ENCODE data around the gene HBEGF. TPM values are rescaled to one million over a fixed set of nuclear protein-coding genes. Genes with fewer than 3 reads are reported as not detected.
A peak's percentile ranks its signal among the peaks of the same experiment; 100 is the strongest.

HBEGF gene
- polyA plus RNA-seq, 1 donor, result 4.7 TPM

DNA sequence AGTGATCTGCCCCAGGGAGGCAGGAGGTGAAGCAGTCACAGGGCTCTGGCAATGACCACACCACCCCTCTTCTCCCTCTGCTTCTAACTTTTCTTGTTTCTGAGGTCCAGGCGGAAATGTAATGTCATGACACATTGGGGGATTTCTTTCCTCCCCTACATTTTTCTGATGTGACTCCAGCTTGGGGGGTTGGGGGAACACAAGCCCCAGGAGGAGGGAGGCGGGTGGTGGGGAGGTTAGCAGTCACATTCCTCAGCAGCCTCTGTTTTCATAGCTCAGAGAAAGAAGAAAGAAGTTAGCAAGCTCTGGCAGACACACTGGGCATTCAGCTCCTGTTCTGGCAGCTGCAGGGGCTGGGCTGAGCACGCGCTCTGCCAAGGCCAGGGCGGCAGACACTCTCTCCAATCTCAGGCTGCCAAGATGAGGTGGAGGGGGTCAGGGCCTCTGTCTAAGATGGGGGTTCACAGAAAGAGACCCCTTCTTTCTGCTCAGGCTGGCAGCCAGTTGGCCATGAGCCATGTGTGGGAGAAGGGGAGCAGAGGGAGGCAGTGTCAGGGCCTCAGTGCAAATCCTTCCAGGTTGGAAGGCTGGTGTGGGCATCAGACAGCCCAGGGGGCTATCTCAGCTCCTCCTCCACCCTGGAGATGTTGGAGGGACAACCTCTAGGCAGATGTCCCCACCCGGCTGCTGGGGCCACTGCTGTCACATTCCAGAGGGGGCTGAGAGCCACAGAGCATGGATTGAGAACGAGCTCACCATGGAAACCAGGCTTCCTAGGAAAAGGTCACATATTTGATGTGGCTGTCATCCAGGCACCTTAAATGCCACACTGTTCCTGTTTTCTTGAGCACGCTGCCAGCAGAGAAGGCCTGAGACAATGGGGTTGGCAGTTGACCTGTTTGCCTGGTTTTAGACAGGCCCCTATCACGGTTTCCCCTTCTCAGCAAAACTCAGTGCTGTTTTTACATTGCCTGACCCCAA lies 23.4 kb downstream of the HBEGF start:
- no CpG with 5 or more reads among the region's 9 CpGs for WGBS (ENCODE audit: insufficient coverage, low lambda C conversion rate)

DNA sequence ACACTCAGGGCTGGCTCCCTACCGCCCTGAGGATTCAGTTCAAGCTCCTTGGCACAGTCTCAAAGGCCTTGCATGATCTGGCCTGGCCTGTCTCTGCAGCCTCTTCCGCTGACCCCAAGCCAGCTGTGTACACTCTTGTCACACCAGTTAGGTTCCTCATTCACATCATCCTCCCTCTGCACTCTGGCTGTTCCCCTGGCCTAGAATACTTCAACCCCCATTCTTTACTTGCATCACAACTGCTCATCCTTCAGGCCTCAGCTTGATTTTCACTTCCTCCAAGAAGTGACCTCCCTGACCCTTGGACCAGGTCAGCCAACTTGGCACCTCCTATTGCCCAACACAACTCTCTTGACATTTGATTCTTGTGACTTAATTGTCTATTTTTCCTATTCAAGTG lies 24.6 kb downstream of the HBEGF start:
- no CpG with 5 or more reads among the region's 2 CpGs for WGBS (ENCODE audit: insufficient coverage, low lambda C conversion rate)
- DNase-seq, result peak in 1 of 2 donors; percentile 18
- H3K4me1 ChIP-seq (ENCODE audit: control insufficient read depth, insufficient read depth, low read length), result no peaks in the 10 kb centered on the region
- no peak overlapping the region for H3K27ac ChIP-seq (ENCODE audit: low read length)
- no peaks in the 10 kb centered on the region for H3K9me3 ChIP-seq (ENCODE audit: control insufficient read depth, low read depth, low read length)
- no peaks in the 10 kb centered on the region for H3K36me3 ChIP-seq (ENCODE audit: control insufficient read depth, insufficient read depth, low read length)
- H3K27me3 ChIP-seq (ENCODE audit: control insufficient read depth, insufficient read depth, low read length), result no peaks in the 10 kb centered on the region
- H3K4me3 ChIP-seq (ENCODE audit: low read length), result no peak overlapping the region

More for the DNA sequence above, 23.4 kb downstream of the HBEGF start:
- no peak overlapping the region for H3K4me3 ChIP-seq (ENCODE audit: low read length)
- H3K9me3 ChIP-seq (ENCODE audit: control insufficient read depth, low read depth, low read length), result no peaks in the 10 kb centered on the region
- H3K27ac ChIP-seq (ENCODE audit: low read length), result no peak overlapping the region
- no peaks in the 10 kb centered on the region for H3K4me1 ChIP-seq (ENCODE audit: control insufficient read depth, insufficient read depth, low read length)
- no peak for DNase-seq
- no peaks in the 10 kb centered on the region for H3K27me3 ChIP-seq (ENCODE audit: control insufficient read depth, insufficient read depth, low read length)
- H3K36me3 ChIP-seq (ENCODE audit: control insufficient read depth, insufficient read depth, low read length), result no peaks in the 10 kb centered on the region

DNA sequence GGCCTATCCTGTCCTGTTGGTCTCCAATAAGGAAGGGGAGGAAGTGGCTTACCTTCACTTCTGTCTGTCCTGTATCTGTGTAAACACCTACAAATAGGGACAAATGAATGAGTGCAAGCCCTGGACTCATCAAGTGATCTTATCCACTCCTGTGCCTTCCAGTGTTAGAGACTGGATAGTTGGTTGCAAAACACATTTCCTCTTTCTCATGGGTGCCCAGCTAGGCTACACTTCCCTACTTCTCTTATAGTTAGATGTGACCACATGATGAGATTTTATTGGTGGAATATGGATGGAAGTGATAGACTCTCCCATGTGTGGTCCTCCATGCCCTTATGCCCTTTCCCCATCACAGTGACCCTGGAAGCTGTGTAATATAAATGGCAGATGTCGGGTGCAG lies 26.6 kb downstream of the HBEGF start:
- Histone ChIP-seq H3K27me3 (ENCODE audit: control insufficient read depth, insufficient read depth, low read length) (no peaks in the 10 kb centered on the region), H3K4me3 (ENCODE audit: low read length) (no peak overlapping the region), H3K4me1 (ENCODE audit: control insufficient read depth, insufficient read depth, low read length) (no peaks in the 10 kb centered on the region), H3K36me3 (ENCODE audit: control insufficient read depth, insufficient read depth, low read length) (no peaks in the 10 kb centered on the region), H3K27ac (ENCODE audit: low read length) (no peak overlapping the region), H3K9me3 (ENCODE audit: control insufficient read depth, low read depth, low read length) (no peaks in the 10 kb centered on the region)
- no CpG with 5 or more reads among the region's 1 CpG for WGBS (ENCODE audit: insufficient coverage, low lambda C conversion rate)
- no peak for DNase-seq

DNA sequence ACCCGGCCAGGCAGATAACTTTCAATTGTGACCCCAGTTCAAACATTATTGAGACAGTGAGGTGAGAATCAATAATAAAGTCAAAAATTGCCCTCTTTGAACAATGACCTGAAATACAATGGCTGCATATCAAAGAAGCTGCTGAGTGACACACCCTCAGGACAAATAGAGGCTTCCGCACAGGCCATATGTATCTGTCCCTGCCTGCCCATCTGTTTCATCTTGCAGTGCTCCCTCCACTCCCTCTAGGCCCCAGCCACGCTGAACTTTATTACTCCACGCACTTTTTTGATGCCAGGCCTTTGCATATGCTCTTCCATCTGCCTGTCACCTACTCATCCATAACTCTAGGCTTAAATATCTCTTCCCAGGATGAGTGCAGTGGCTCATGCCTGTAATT lies 27.6 kb downstream of the HBEGF start:
- Histone ChIP-seq H3K9me3 (ENCODE audit: control insufficient read depth, low read depth, low read length) (no peaks in the 10 kb centered on the region), H3K27ac (ENCODE audit: low read length) (no peak overlapping the region), H3K4me3 (ENCODE audit: low read length) (no peak overlapping the region), H3K27me3 (ENCODE audit: control insufficient read depth, insufficient read depth, low read length) (no peaks in the 10 kb centered on the region), H3K4me1 (ENCODE audit: control insufficient read depth, insufficient read depth, low read length) (no peaks in the 10 kb centered on the region), H3K36me3 (ENCODE audit: control insufficient read depth, insufficient read depth, low read length) (no peaks in the 10 kb centered on the region)
- WGBS (ENCODE audit: insufficient coverage, low lambda C conversion rate), result 60% methylated on average over 1 of the region's 4 CpGs
- DNase-seq, result peak in 1 of 2 donors; percentile 32

DNA sequence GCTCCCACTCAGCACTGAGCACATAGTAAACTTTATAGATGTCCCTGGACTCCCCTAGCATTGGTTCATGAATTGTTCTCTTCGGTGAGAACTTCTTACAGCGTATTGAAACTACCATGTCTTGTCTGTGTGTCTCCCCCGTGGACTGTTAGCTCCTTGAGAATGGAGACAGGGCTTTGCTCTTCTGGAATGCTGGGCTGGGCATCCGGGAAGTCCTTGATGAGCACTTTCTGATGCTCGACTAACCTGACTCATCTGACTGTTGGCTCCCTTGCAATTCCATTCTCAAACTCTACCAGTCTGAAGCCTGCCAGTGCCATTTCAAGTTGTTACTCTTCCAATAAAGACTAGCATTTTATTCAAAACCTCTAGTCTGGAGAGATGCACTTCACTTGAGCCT lies 28.5 kb downstream of the HBEGF start:
- no peaks in the 10 kb centered on the region for H3K27me3 ChIP-seq (ENCODE audit: control insufficient read depth, insufficient read depth, low read length)
- H3K4me3 ChIP-seq (ENCODE audit: low read length), result no peak overlapping the region
- WGBS (ENCODE audit: insufficient coverage, low lambda C conversion rate), result 100% methylated on average over 1 of the region's 5 CpGs
- no peaks in the 10 kb centered on the region for H3K4me1 ChIP-seq (ENCODE audit: control insufficient read depth, insufficient read depth, low read length)
- no peak for DNase-seq
- no peaks in the 10 kb centered on the region for H3K9me3 ChIP-seq (ENCODE audit: control insufficient read depth, low read depth, low read length)
- no peaks in the 10 kb centered on the region for H3K36me3 ChIP-seq (ENCODE audit: control insufficient read depth, insufficient read depth, low read length)
- H3K27ac ChIP-seq (ENCODE audit: low read length), result no peak overlapping the region

DNA sequence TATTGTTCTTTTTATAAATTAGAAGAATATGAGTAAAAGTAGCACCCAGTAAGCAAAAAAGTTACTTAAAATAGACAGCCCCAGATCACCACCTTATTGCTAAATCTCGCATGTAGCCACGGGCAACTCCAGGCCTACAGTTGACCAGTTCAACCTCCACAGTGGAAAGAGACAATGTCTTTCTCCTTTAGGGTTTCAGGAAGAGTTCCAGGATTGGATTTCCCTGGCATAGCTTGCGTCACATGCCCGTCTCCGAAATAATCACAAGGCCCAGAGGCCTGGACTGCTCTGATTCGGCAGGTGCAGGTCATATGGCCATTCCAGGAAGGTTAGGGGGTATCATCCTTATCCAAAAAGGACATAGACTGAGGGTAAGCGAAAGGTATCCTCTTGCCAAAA lies 33.6 kb downstream of the HBEGF start:
- 100% methylated on average over 1 of the region's 7 CpGs for WGBS (ENCODE audit: insufficient coverage, low lambda C conversion rate)
- DNase-seq, result no peak
- no peaks in the 10 kb centered on the region for H3K9me3 ChIP-seq (ENCODE audit: control insufficient read depth, low read depth, low read length)
- H3K4me3 ChIP-seq (ENCODE audit: low read length), result no peak overlapping the region
- no peaks in the 10 kb centered on the region for H3K27me3 ChIP-seq (ENCODE audit: control insufficient read depth, insufficient read depth, low read length)
- H3K36me3 ChIP-seq (ENCODE audit: control insufficient read depth, insufficient read depth, low read length), result no peaks in the 10 kb centered on the region
- H3K4me1 ChIP-seq (ENCODE audit: control insufficient read depth, insufficient read depth, low read length), result peaks cover 20% of the 10 kb centered on the region
- H3K27ac ChIP-seq (ENCODE audit: low read length), result no peak overlapping the region

DNA sequence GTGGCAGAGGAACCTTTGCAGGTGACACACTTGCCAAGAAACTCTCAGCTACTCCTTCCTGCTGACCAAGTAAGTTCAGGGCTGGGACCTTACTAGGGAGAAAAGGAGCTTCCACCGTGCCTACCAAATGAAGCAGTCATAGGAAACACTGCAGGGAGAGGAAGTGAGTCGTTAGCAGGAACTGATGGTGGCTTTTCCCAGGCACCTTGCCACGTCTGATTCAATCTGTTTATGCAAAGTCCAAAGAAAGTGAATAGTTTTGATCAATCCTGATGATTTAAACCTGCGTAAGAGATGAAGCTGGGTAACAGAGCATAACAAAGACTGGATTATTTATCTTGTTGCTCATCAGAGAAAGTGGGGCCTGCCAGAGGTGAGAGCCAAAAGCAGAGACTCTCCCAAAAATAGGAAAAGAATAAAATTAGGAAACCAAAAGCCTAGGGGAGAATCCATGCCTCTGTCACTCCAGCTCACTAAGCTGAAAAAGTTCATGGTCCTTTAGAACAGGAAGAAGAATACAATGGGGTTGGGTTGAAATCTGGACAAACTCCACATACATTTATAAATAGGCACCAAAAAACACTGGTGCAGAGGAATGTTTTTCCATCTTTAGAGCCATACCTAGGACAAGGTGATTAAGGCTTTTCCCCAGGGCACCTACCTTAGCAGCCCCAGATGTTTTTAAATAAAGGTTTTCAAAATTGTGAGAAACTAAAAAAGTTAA lies 34.2 kb downstream of the HBEGF start:
- Histone ChIP-seq H3K9me3 (ENCODE audit: control insufficient read depth, low read depth, low read length) (no peaks in the 10 kb centered on the region), H3K4me1 (ENCODE audit: control insufficient read depth, insufficient read depth, low read length) (peaks cover 20% of the 10 kb centered on the region), H3K27me3 (ENCODE audit: control insufficient read depth, insufficient read depth, low read length) (no peaks in the 10 kb centered on the region), H3K36me3 (ENCODE audit: control insufficient read depth, insufficient read depth, low read length) (no peaks in the 10 kb centered on the region), H3K4me3 (ENCODE audit: low read length) (no peak overlapping the region), H3K27ac (ENCODE audit: low read length) (no peak overlapping the region)
- WGBS (ENCODE audit: insufficient coverage, low lambda C conversion rate), result 44% methylated on average over 3 of the region's 4 CpGs
- DNase-seq, result peak in 1 of 2 donors; percentile 32

DNA sequence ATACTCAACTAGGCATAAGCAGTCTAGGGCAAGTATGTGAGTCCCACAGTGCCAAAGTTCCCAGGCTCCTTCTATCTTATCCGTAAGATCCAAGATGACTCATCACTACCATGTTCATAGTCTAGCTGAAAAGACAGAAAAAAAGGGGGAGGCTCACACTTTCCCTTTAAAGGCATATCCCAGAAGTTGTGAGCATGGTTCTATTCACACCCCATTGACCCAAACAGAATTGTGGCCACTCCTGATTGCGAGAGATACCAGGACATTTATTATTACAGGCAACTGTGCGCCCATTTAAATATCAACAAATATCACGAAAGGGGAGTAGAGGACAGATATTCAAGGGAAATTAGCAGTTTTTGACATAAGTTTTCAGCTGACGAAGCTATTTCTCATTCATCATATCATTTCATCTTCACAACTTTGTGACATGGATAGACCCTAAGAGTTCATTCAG lies 35.4 kb downstream of the HBEGF start:
- Histone ChIP-seq H3K4me3 (ENCODE audit: low read length) (no peak overlapping the region), H3K36me3 (ENCODE audit: control insufficient read depth, insufficient read depth, low read length) (no peaks in the 10 kb centered on the region), H3K9me3 (ENCODE audit: control insufficient read depth, low read depth, low read length) (no peaks in the 10 kb centered on the region), H3K27me3 (ENCODE audit: control insufficient read depth, insufficient read depth, low read length) (no peaks in the 10 kb centered on the region), H3K27ac (ENCODE audit: low read length) (peak overlapping the region; percentile 77), H3K4me1 (ENCODE audit: control insufficient read depth, insufficient read depth, low read length) (peaks cover 20% of the 10 kb centered on the region)
- WGBS (ENCODE audit: insufficient coverage, low lambda C conversion rate), result 100% methylated on average over 1 of the region's 5 CpGs
- DNase-seq, result peak; percentile 73 to 86

DNA sequence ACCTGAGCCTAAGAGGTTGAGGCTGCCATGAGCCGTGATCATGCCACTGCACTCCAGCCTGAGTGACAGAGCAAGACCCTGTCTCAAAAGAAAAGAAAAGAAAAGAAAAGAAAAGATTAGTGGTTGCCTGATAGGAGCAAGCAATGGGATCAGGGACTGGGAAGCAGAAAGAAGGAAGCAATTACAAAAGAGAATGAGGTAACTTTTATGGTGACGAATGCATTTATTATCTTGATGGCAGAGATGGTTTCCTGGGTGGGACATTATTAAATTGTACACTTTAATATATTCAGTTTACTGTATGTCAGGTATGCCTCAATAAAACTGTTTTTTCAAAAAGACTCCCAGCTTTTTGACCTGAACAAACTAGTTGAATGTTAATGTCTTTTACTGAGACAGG lies 36.0 kb downstream of the HBEGF start:
- Histone ChIP-seq H3K4me1 (ENCODE audit: control insufficient read depth, insufficient read depth, low read length) (peaks cover 20% of the 10 kb centered on the region), H3K27me3 (ENCODE audit: control insufficient read depth, insufficient read depth, low read length) (no peaks in the 10 kb centered on the region), H3K9me3 (ENCODE audit: control insufficient read depth, low read depth, low read length) (no peaks in the 10 kb centered on the region), H3K27ac (ENCODE audit: low read length) (peak overlapping the region; percentile 77), H3K36me3 (ENCODE audit: control insufficient read depth, insufficient read depth, low read length) (no peaks in the 10 kb centered on the region), H3K4me3 (ENCODE audit: low read length) (no peak overlapping the region)
- 60% methylated on average over 1 of the region's 2 CpGs for WGBS (ENCODE audit: insufficient coverage, low lambda C conversion rate)
- DNase-seq, result peak; percentile 35 to 72

DNA sequence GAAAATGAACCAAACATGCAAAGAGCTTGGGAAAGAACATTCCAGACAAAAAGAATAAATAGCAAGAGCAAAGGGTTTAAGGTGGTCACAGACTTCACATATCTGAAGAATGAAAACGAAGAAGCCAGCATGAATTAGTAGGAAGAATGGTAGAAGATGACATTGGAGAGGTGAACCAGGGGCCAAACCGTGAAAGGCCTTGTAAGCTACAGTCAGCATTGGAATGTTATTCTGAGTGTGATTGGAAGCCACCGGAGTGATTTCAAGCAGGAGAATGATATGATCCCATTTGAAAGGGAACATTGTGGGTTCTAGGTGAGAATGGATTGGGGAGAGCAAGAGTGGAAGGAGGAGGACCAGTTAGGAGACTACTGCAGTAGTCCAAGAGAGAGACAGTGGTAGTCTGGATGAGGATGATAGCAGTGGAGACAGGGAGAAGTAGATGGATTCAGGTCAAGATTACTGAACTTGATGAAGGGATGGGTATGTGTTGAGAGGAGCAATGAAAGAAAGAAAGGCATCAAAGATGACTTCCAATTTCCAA lies 36.6 kb downstream of the HBEGF start:
- Histone ChIP-seq H3K27me3 (ENCODE audit: control insufficient read depth, insufficient read depth, low read length) (no peaks in the 10 kb centered on the region), H3K4me1 (ENCODE audit: control insufficient read depth, insufficient read depth, low read length) (peaks cover 20% of the 10 kb centered on the region), H3K4me3 (ENCODE audit: low read length) (no peak overlapping the region), H3K9me3 (ENCODE audit: control insufficient read depth, low read depth, low read length) (no peaks in the 10 kb centered on the region), H3K36me3 (ENCODE audit: control insufficient read depth, insufficient read depth, low read length) (no peaks in the 10 kb centered on the region), H3K27ac (ENCODE audit: low read length) (peak overlapping the region; percentile 77)
- WGBS (ENCODE audit: insufficient coverage, low lambda C conversion rate), result 100% methylated on average over 1 of the region's 3 CpGs
- no peak for DNase-seq

Data from large intestine (tissue), 3 donors.